MCF 10A (cell line): ENCODE results near the gene PRUNE2. TPM values are rescaled to one million over a fixed set of nuclear protein-coding genes. Genes with fewer than 3 reads are reported as not detected.
A peak's percentile ranks its signal among the peaks of the same experiment; 100 is the strongest.

ENCODE experiments used
- BruUV-seq: library from RNA; stranded (reverse); fragments of 400-500 nt; replicated peaks from 2 replicates; lab custom pipeline; 2021; lab: Mats Ljungman, UMichigan
- CTCF ChIA-PET: fragments of 300-600 bp; sonication (Branson Sonifier 250); formaldehyde crosslinking; extraction: SDS; loops from one replicate; lab custom pipeline; 2021; ENCODE audit warnings: antibody characterized with exemption, inconsistent platforms; lab: Yijun Ruan, JAX
- POLR2A ChIA-PET: fragments of 300-600, 350-650 bp; sonication (Branson Sonifier 250); formaldehyde crosslinking; extraction: SDS; loops from one replicate; lab custom pipeline; 2020; ENCODE audit warnings: antibody characterized with exemption, inconsistent platforms; lab: Yijun Ruan, JAX
- DNase-seq: peaks from one replicate; pipeline ENCODE4 v3.0.0-alpha.2; 2018; ENCODE audit not compliant: unreplicated experiment
- H3K27ac Mint-ChIP-seq: one replicate; pipeline ENCODE4 v1.8.0; 2022; ENCODE audit warnings: mild to moderate bottlenecking, low read depth, mixed read lengths; ENCODE audit not compliant: unreplicated experiment
- H3K27me3 Mint-ChIP-seq: one replicate; pipeline ENCODE4 v1.8.0; 2022; ENCODE audit warnings: mixed read lengths; ENCODE audit not compliant: insufficient read depth, unreplicated experiment
- H3K36me3 Mint-ChIP-seq: one replicate; pipeline ENCODE4 v1.8.0; 2022; ENCODE audit warnings: mild to moderate bottlenecking, moderate library complexity, mixed read lengths; ENCODE audit not compliant: insufficient read depth, unreplicated experiment
- H3K4me1 Mint-ChIP-seq: one replicate; pipeline ENCODE4 v1.8.0; 2022; ENCODE audit warnings: mixed read lengths; ENCODE audit not compliant: insufficient read depth, unreplicated experiment
- H3K4me3 Mint-ChIP-seq: one replicate; pipeline ENCODE4 v1.8.0; 2022; ENCODE audit warnings: mild to moderate bottlenecking, moderate library complexity, mixed read lengths; ENCODE audit not compliant: unreplicated experiment
- H3K9me3 Mint-ChIP-seq: one replicate; pipeline ENCODE4 v1.8.0; 2022; ENCODE audit warnings: mixed read lengths; ENCODE audit not compliant: unreplicated experiment
- intact Hi-C: fragments of 100-400 bp; cut with micrococcal nuclease; formaldehyde crosslinking; loops from 2 replicates; pipeline ENCODE4 v1.14.1; 2022
- total RNA-seq: library from RNA; stranded (reverse); gene quantifications from 2 replicates; pipeline ENCODE4 v1.2.3, GENCODE V29; 2022
- TF ChIP-seq, protein P1 (sequence below): fragments of 200-600 bp; IDR thresholded peaks from one replicate; pipeline ENCODE4 v1.8.0; 2022; ENCODE audit warnings: antibody characterized with exemption, mild to moderate bottlenecking; ENCODE audit not compliant: unreplicated experiment

Gene PRUNE2
- total RNA-seq, 1 experiment from 2014 or later, result 0.63 TPM

- Mint-ChIP-seq H3K4me1 (peaks cover 2% of the 10 kb centered on the region), H3K27ac (no peak overlapping the region), H3K27me3 (peaks cover 11% of the 10 kb centered on the region), H3K36me3 (no peaks in the 10 kb centered on the region), H3K9me3 (no peaks in the 10 kb centered on the region), H3K4me3 (no peak overlapping the region)
- ChIA-PET POLR2A (no interaction called here), CTCF (interaction anchor here (0.8 to 2.4 kb wide), 6 partner anchors 9 to 283 kb away, joined by 3 to 15 read pairs (median 4); no protein-coding TSS in a partner anchor)
- BruUV-seq, result no TSS peak
- TF ChIP-seq, protein P1, sequence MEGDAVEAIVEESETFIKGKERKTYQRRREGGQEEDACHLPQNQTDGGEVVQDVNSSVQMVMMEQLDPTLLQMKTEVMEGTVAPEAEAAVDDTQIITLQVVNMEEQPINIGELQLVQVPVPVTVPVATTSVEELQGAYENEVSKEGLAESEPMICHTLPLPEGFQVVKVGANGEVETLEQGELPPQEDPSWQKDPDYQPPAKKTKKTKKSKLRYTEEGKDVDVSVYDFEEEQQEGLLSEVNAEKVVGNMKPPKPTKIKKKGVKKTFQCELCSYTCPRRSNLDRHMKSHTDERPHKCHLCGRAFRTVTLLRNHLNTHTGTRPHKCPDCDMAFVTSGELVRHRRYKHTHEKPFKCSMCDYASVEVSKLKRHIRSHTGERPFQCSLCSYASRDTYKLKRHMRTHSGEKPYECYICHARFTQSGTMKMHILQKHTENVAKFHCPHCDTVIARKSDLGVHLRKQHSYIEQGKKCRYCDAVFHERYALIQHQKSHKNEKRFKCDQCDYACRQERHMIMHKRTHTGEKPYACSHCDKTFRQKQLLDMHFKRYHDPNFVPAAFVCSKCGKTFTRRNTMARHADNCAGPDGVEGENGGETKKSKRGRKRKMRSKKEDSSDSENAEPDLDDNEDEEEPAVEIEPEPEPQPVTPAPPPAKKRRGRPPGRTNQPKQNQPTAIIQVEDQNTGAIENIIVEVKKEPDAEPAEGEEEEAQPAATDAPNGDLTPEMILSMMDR, result no peak
- no peak for DNase-seq
- intact Hi-C loops, result no loop called here
Observed at GRCh38 chr9:76713381-76713780, 192.5 kb downstream of the PRUNE2 start.

- no peak for DNase-seq
- peaks cover 36% of the 10 kb centered on the region for H3K27me3 Mint-ChIP-seq
- CTCF ChIA-PET, result interaction anchor here (0.5 to 9.9 kb wide), 4 partner anchors 8 to 48 kb away, joined by 4 to 285 read pairs (median 78); no protein-coding TSS in a partner anchor
- no TSS peak for BruUV-seq
- no peak overlapping the region for H3K4me3 Mint-ChIP-seq
- TF ChIP-seq, protein P1, result no peak
- POLR2A ChIA-PET, result no interaction called here
- H3K4me1 Mint-ChIP-seq, result peaks cover 8% of the 10 kb centered on the region
- intact Hi-C loops, result no loop called here
- no peaks in the 10 kb centered on the region for H3K36me3 Mint-ChIP-seq
- H3K9me3 Mint-ChIP-seq, result no peaks in the 10 kb centered on the region
- no peak overlapping the region for H3K27ac Mint-ChIP-seq
Observed at GRCh38 chr9:76709020-76709419, 196.9 kb downstream of the PRUNE2 start.

- H3K4me3 Mint-ChIP-seq, result no peak overlapping the region
- TF ChIP-seq, protein P1, result no peak
- no peak for DNase-seq
- H3K4me1 Mint-ChIP-seq, result peaks cover 8% of the 10 kb centered on the region
- no peak overlapping the region for H3K27ac Mint-ChIP-seq
- H3K9me3 Mint-ChIP-seq, result no peaks in the 10 kb centered on the region
- peaks cover 36% of the 10 kb centered on the region for H3K27me3 Mint-ChIP-seq
- CTCF ChIA-PET, result interaction anchor here (0.6 to 9.9 kb wide), 6 partner anchors 18 to 306 kb away, joined by 4 to 285 read pairs (median 44); no protein-coding TSS in a partner anchor
- no TSS peak for BruUV-seq
- no peaks in the 10 kb centered on the region for H3K36me3 Mint-ChIP-seq
- intact Hi-C loops, result no loop called here
- POLR2A ChIA-PET, result no interaction called here
Observed at GRCh38 chr9:76707510-76707909, 198.4 kb downstream of the PRUNE2 start.

DNA sequence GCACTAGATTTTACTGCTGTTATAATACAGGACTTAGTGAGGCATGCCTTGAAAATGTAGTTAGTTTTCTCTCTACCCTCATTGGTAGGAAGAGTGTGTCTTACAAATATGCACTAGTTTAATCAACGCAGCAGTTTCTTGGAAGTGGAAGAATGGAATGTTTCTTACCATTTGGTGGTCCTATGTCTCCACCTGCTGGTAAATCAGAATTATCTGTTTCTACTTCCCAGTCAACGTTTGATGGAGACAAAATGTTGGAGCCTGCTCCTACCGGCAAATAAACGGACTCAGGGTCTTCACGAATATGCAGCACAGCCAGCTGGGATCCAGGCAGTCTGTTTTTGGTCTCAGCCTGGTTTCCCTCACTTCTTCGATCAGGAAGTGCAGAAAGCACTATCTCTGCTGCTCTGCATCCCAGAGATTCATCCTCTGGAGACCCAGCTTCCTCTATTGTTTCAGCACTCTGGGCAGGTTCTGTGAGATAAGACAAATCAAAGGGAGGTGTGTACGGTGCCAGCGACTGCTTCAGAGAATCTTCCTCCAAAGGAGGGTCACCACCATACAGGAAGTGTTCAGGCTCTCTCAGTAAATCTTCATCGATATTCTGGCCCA lies 201.2 kb downstream of the PRUNE2 start:
- Mint-ChIP-seq H3K27me3 (peaks cover 36% of the 10 kb centered on the region), H3K4me1 (peaks cover 14% of the 10 kb centered on the region), H3K27ac (no peak overlapping the region), H3K4me3 (no peak overlapping the region), H3K9me3 (no peaks in the 10 kb centered on the region), H3K36me3 (no peaks in the 10 kb centered on the region)
- CTCF ChIA-PET, result interaction anchor here (0.6 to 9.9 kb wide), 34 partner anchors 9 to 1422 kb away, joined by 3 to 285 read pairs (median 5); partner anchors contain the start of gene RFK
- TF ChIP-seq, protein P1, result peak; percentile 69
- no TSS peak for BruUV-seq
- intact Hi-C loops, result loop anchor here (1.0 to 2.0 kb wide), 4 partner anchors 42 to 402 kb away; no protein-coding TSS in a partner anchor
- peak; percentile 78 for DNase-seq
- POLR2A ChIA-PET, result interaction anchor here (0.7 to 1.5 kb wide), 2 partner anchors 13 to 310 kb away, joined by 3 to 4 read pairs; partner anchors contain the start of gene RFK
